Left kidney (tissue), 2 donors: ENCODE results near the gene TXNDC2. TPM values are rescaled to one million over a fixed set of nuclear protein-coding genes. Genes with fewer than 3 reads are reported as not detected.

ENCODE experiments used
- DNase-seq: peaks from one replicate; pipeline ENCODE4 v3.0.0-alpha.2; 2013
- polyA plus RNA-seq: library from polyadenylated mRNA; unstranded; fragments of 120-200 nt; gene quantifications from one replicate; pipeline ENCODE4 v1.2.1, GENCODE V29; 2013; ENCODE audit not compliant: insufficient read length

The TXNDC2 gene
- polyA plus RNA-seq, 1 donor, result not detected

DNA sequence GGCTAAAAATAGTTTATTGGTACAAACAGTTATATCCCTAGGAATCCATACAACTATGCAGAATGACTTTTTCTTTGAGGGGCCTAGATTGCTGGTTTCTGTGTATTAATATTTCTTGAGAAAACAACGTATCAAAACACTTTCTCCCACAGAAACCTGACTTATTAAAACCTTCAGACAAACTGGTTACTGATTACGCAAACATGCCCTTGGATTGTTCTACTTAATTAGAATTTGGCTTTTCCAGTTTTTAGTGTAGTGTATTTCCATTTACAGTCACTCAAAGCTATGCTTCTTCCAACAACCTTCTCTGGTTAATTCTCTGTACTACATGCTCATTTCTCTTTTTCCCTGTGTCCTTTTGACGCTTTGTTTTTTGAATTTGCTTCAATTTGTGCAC is 48.1 kb downstream of the TXNDC2 start:
- DNase-seq, result no peak

DNA sequence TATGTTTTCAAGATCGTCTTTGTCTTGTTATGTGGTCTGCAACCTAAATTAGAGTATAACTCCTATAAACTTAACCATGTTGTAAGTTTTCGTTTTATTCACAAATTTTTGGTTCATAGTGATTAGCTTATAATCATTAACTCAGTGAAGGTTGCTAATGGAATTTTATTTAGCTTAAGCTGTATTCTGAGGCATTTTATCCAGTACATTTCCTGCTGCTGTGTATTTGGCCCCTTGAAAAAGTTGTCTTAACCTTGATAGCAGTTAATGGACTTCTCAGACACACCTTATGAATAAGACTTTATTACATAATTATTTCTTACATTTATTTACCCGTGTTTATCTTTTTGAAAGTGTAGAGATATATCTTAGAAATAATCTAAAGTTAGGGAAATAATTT is 48.5 kb downstream of the TXNDC2 start:
- DNase-seq, result no peak

Other genes starting within 250 kb of the TXNDC2 start
- gene RAB31, start 177.7 kb upstream of the TXNDC2 start, polyA plus RNA-seq, result 29.4 TPM
- gene VAPA, start 28.0 kb downstream of the TXNDC2 start, polyA plus RNA-seq, result 262 TPM